HG02610 (cell line): ENCODE data around the gene FOXK1.

Source experiments
- ATAC-seq: cut with Tn5 transposase; IDR thresholded peaks from one replicate; pipeline ENCODE4 v1.9.1; 2021; ENCODE audit warnings: mild to moderate bottlenecking, moderate library complexity; ENCODE audit not compliant: unreplicated experiment

FOXK1 gene

DNA sequence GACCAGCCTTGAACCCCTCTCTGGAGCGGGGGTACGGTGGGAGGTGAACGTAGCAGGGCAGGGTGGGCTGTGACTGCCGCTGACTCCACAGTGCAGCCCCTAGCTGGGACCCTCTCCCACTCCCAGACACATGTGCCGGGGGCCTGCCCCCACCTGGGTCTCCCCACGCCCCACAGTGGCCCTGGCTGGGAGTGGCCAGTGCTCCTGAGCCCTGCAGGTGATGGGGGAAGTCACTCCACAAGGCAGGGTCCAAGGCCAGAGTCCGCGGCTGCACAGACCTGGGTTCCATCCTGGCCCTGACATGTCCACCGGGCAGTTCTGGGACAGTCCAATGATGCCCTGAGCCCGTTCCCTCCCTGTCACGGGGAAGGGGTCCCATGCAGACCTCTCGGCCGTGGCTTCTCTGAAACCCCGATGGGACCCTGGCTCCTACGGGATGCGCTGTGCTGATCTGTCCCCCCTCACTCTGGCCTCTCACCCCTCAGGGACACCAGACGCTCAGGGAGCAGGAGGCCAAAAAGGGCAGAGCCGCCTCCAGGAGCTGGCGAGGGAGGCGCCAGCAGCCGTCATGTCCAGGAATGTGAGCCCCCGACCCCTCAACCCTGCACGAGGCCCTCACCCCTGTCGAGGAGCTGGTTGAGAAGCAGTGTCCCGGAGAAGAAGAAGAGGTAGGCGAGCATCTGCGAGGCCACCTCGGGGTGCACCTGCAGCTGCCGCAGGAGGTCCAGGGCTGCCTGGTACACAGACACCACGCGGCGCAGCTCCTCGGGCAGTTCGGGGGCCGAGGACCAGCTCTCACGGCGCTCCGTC lies 133.7 kb downstream of the FOXK1 start:
- ATAC-seq = no peak

DNA sequence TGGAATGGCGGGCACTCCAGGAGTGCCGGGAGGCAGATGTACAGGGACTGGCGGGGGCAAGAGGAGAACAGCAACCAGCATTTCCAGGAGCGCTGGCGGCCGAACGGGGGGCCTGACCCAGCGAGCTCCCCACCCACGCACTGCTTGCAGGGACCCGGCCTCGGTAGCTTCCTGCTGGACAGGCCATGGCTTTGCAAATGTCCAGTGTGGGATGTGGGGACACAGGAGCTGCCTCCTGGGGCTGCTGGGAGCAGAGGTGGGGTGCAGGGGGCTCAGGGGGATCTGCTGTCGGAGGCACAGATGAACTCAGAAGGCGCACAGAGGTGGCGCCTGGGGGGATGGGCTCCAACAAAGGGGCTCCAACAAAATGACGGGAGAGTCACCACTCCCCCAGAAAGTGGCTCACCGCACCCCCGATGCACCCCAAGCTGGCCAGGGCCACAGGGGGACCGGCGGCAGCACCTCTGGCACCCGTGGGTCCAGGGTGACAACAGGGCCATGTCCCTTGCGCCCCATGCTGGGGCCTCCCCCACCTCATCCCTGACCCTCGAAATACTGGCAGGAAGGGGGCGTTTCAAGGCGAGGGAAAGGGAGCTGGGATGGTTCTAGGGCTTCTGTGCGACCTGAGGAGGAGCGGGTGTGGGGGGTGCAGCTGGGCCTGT lies 134.5 kb downstream of the FOXK1 start:
- ATAC-seq = no peak

DNA sequence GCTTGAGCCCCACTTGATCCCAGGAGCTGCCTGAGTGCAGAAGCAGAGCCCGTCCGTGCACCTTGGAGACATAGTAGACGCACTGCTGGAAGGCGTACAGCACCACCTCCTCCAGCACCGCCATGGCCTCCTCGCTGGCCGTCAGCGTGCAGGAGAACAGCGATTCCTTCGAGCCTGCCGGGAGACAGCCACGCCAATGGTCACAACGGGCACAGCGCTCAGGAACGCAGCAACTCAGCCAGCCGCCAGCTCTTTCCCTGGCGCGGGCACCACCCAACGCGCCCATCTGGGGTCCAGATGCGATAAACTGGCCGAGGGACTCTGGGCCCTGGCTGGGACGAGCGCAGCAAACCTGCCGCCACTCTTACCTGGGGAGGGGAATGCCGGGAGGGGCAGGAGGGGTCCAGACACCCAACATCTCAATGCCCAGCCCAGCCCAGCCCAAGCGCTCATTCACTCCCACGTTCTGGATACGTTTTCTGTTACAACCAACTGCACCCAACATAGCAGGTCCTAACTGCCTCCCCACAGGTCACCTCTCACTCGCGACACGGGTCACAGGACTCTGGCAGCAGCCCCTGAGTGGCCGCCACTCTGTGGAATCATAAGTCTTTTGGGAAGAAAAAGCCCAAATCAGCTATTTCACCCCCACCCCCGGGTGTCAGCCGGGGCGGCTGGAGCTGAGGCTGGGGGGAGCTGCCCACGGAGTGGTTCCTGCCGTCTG lies 135.2 kb downstream of the FOXK1 start:
- no peak for ATAC-seq

DNA sequence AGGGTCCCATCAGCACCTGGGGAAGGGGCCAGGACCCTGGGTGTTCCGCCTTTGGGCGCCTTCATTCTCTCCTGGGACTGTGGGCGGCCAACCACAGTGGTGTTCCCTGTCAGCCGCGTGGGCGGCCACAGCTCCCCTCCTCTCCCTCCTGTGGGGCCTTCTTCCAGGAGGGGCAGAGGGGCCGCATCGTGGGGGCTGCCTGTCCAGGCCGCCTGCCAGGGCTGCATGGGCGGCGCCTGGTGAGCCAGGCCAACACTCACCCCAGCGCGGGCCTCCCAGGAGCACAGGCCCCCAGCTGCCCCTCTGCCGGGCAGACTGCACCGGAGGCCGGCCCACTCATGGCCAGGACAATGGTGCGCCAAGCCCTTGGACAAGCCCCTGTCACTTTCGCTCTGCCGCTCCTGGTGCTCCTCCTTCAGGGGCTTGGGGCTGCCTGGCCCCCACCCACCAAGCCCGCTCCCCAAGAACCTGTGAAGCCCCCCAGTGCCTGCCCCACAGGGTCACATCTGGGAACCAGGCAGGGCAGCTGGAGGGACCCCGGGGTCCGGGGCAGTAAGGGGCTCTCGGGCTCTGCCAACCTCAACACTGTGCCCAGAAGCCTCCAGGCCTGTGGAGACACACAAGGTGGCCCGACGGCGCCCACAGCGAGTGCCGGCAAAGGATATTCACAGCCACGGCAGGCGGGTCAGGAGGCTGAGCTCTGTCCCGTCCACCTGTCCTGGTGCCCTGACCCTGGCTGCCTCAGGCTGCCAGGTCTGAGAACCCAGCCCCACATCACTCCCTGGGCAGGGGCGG lies 136.1 kb downstream of the FOXK1 start:
- no peak for ATAC-seq

DNA sequence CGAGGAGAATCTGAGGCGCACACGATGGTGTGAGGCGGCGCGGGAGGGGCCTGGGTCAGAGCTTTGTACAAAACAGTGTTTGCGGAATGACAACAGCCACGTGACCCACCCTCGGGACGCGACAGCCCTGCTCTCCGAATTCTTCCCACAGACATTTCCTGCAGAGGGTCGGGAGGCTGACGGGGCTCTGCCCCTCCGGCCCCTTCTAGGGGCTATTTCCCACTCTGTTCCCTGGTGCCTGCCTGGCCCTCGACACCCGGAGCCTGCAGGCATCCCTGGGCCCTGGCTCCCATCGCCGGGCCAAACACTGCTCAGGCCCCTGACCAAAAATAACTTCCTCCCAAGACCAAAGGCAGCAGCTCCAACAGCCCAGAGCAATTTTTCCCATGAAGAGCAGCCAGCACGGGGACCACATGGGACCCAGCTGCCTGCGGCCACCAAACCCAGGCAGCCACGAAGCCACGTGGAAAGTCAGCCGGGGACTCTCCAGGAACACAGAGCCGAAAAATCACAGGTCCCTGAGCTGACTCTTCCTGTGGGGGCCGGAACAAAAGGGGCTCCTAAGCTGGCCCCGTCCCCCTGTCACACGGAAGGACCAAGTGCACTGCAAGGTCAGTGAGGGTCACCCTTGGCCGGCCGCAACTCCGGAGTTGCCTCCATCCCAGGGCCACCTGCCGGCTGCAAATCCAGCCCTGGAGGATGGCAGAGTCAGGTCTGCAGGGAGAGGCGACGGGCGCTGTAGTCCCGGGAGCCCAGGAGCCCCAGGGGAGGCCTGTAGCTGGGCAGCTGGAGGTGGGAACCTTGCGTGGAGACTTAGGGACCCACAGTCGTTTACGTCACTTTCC lies 137.7 kb downstream of the FOXK1 start:
- ATAC-seq = no peak

DNA sequence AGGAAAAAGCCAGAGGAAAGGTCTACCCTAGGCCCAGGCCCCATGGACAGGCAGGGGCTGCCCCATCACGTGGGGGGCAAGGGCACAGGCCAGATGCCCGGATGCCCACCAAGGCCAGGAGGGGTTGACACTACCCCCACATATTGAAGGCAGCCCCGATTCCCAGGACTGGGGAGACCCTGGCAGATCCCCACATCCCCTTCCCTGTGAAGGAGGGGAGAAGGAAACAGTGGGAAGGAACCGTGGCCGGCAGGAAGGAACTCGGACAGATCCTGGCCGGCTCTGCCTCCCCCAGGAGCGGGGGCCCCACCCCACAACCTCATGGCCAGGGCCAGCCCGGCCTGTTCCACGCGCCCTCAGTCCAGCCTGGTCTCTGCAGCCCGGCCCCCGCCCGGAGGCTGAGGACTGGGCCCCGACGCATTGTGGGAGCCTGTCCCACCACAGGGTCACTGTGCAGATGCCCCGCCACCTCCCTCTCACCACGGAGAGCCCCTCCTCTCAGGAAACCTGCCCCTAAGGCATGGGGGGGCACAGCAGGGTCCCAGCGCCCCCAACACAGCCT lies 138.4 kb downstream of the FOXK1 start:
- ATAC-seq = no peak
